ENCODE results near the gene CD99L2.

CD99L2 gene

GRCh38 chrX:150736475-150736874 is 162.0 kb downstream of the CD99L2 start (continued):
- TF ChIP-seq OSR1 (CRISPR knock-in tag; IDR thresholded peaks at IDR 0.05) (no peak), SNAI2 (CRISPR knock-in tag; IDR thresholded peaks at IDR 0.05) (no peak)

DNA sequence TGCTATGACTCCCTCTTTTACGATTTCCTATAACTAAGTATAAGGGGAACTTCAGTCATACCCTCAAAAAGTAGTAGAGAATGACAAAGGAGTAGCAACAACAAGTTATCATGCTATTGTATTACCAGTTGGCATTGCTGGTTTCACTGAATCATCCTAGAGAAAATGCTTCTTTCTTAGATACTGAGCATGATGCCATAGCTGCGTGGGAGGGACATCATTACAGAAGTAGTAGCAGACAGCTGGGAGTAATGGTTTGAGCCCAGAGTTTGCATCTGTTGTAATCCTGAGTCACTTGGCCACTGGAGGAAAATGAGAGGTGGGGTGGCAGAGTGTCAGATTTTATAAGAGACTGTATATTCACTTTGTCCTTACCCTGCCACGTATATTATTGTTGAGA is 166.7 kb downstream of the CD99L2 start:
- TF ChIP-seq POU6F1 (CRISPR knock-in tag; IDR thresholded peaks at IDR 0.05; ENCODE audit: borderline replicate concordance, low read depth) (no peak), PPARA (CRISPR knock-in tag; IDR thresholded peaks at IDR 0.05; ENCODE audit: borderline replicate concordance) (no peak), OSR1 (CRISPR knock-in tag; IDR thresholded peaks at IDR 0.05) (no peak), ZFP30 (CRISPR knock-in tag; IDR thresholded peaks at IDR 0.05) (no peak), ZNF565 (CRISPR knock-in tag; conservative IDR thresholded peaks at IDR 0.05; ENCODE audit: low read depth) (no peak), GLIS3 (CRISPR knock-in tag; IDR thresholded peaks at IDR 0.05) (no peak), ZNF70 (CRISPR knock-in tag; IDR thresholded peaks at IDR 0.05) (no peak), RARB (CRISPR knock-in tag; IDR thresholded peaks at IDR 0.05) (no peak), SNAI2 (CRISPR knock-in tag; IDR thresholded peaks at IDR 0.05) (no peak)
- TF ChIP-seq, protein P1, sequence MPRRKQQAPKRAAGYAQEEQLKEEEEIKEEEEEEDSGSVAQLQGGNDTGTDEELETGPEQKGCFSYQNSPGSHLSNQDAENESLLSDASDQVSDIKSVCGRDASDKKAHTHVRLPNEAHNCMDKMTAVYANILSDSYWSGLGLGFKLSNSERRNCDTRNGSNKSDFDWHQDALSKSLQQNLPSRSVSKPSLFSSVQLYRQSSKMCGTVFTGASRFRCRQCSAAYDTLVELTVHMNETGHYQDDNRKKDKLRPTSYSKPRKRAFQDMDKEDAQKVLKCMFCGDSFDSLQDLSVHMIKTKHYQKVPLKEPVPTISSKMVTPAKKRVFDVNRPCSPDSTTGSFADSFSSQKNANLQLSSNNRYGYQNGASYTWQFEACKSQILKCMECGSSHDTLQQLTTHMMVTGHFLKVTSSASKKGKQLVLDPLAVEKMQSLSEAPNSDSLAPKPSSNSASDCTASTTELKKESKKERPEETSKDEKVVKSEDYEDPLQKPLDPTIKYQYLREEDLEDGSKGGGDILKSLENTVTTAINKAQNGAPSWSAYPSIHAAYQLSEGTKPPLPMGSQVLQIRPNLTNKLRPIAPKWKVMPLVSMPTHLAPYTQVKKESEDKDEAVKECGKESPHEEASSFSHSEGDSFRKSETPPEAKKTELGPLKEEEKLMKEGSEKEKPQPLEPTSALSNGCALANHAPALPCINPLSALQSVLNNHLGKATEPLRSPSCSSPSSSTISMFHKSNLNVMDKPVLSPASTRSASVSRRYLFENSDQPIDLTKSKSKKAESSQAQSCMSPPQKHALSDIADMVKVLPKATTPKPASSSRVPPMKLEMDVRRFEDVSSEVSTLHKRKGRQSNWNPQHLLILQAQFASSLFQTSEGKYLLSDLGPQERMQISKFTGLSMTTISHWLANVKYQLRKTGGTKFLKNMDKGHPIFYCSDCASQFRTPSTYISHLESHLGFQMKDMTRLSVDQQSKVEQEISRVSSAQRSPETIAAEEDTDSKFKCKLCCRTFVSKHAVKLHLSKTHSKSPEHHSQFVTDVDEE (CRISPR knock-in tag; IDR thresholded peaks at IDR 0.05) = no peak
- TF ChIP-seq, protein P2, sequence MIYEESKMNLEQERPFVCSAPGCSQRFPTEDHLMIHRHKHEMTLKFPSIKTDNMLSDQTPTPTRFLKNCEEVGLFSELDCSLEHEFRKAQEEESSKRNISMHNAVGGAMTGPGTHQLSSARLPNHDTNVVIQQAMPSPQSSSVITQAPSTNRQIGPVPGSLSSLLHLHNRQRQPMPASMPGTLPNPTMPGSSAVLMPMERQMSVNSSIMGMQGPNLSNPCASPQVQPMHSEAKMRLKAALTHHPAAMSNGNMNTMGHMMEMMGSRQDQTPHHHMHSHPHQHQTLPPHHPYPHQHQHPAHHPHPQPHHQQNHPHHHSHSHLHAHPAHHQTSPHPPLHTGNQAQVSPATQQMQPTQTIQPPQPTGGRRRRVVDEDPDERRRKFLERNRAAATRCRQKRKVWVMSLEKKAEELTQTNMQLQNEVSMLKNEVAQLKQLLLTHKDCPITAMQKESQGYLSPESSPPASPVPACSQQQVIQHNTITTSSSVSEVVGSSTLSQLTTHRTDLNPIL (CRISPR knock-in tag; IDR thresholded peaks at IDR 0.05; ENCODE audit: low read depth) = no peak
- peak; percentile 30; the same call in 2 of the 3 replicates for ATAC-seq

GRCh38 chrX:150730719-150731118 is 167.7 kb downstream of the CD99L2 start:
- ATAC-seq = no peak
- TF ChIP-seq, protein P2 (CRISPR knock-in tag; IDR thresholded peaks at IDR 0.05; ENCODE audit: low read depth) = no peak
- no peak for TF ChIP-seq GLIS3 (CRISPR knock-in tag; IDR thresholded peaks at IDR 0.05)
- no peak for TF ChIP-seq ZNF70 (CRISPR knock-in tag; IDR thresholded peaks at IDR 0.05)
- no peak for TF ChIP-seq ZFP30 (CRISPR knock-in tag; IDR thresholded peaks at IDR 0.05)
- no peak for TF ChIP-seq ZFP3 (CRISPR knock-in tag; IDR thresholded peaks at IDR 0.05)
- TF ChIP-seq ZC3H10 (CRISPR knock-in tag; IDR thresholded peaks at IDR 0.05) = no peak
- no peak for TF ChIP-seq ZNF565 (CRISPR knock-in tag; conservative IDR thresholded peaks at IDR 0.05; ENCODE audit: low read depth)
- TF ChIP-seq ARNTL (CRISPR knock-in tag; IDR thresholded peaks at IDR 0.05; ENCODE audit: borderline replicate concordance, low read depth) = no peak
- no peak for TF ChIP-seq ZNF8 (CRISPR knock-in tag; IDR thresholded peaks at IDR 0.05)
- TF ChIP-seq SNAI2 (CRISPR knock-in tag; IDR thresholded peaks at IDR 0.05) = no peak
- TF ChIP-seq BACH2 (CRISPR knock-in tag; IDR thresholded peaks at IDR 0.05; ENCODE audit: borderline replicate concordance) = no peak

- ATAC-seq = no peak
- TF ChIP-seq BACH2 (CRISPR knock-in tag; IDR thresholded peaks at IDR 0.05; ENCODE audit: borderline replicate concordance) (no peak), SNAI2 (CRISPR knock-in tag; IDR thresholded peaks at IDR 0.05) (no peak), ISL1 (CRISPR knock-in tag; IDR thresholded peaks at IDR 0.05) (no peak), CSRNP3 (CRISPR knock-in tag; IDR thresholded peaks at IDR 0.05) (no peak), PPARA (CRISPR knock-in tag; IDR thresholded peaks at IDR 0.05; ENCODE audit: borderline replicate concordance) (no peak), POU6F1 (CRISPR knock-in tag; IDR thresholded peaks at IDR 0.05; ENCODE audit: borderline replicate concordance, low read depth) (no peak), RARB (CRISPR knock-in tag; IDR thresholded peaks at IDR 0.05) (no peak)
These were observed 168.5 kb downstream of the CD99L2 start for GRCh38 chrX:150729956-150730355.
